Superior temporal gyrus (tissue), 1 donor: ENCODE measurements around the gene PARD3.
"Not testable (repeated sequence)": the region's sequence is repeated elsewhere in the genome, so short reads cannot be mapped to it uniquely, and the experiment has no call there.

ENCODE experiments used
- DNase-seq: peaks from one replicate; pipeline ENCODE4 v3.0.0-alpha.2; 2016; ENCODE audit errors: extremely low spot score

PARD3 gene

DNA sequence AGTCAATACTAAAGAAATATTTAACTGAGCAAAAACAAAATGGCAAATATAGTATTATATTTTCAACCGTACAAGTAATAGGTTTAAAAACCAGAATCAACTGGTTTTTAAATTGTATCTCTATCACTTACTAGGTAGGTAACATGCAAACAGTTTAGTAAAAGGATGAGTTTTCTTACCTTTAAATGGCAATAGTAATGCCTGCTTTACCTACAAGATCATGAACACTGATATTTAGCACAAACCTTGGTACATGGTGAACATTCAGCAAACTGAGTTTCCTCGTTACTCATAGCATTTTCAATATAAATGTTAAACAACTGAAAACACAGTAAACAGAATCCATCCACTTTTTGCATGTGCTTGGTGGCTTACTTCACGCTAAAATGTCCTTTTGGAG, 389.1 kb downstream of the PARD3 start:
- DNase-seq, result no peak

DNA sequence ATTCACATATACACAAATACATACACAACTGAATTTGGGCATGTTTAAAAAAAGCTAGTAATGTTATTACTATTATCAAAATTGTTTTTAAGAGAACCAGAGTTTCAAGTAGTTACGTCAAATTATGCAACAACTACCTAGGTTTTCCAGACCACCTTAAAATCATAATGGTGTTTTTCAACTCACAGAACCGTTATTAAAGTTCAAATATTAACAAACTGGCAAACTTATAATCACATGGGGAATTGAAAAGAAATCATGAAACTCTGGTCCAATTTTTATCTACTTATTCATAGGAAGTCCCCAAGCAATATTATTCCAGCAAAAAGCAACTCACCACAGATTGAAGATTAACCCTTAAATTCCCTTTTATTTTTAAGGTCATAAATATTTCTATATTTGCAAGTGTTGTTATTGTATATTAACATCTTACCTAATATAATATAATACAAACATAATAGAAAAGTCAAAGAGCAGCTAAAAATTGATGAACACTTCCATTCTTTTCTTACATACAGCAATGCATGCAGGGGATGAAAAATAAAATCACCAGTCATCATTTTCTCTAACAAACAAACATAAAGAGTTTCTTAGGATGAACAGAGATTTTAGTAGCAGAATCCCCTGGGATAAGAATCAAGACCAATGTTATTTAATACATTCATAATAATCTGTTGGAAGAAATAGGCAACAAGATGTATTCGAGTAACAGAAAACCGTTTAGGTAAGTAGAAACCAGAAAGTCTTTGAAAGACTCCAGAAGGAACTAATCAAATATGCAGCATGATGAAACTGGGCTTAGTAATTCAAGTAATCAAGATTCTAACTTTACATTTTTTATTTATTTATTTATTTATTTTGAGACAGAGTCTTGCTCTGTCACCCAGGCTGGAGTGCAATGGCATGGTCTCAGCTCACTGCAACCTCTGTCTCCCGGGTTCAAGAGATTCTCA, 391.1 kb downstream of the PARD3 start:
- DNase-seq, result no peak

DNA sequence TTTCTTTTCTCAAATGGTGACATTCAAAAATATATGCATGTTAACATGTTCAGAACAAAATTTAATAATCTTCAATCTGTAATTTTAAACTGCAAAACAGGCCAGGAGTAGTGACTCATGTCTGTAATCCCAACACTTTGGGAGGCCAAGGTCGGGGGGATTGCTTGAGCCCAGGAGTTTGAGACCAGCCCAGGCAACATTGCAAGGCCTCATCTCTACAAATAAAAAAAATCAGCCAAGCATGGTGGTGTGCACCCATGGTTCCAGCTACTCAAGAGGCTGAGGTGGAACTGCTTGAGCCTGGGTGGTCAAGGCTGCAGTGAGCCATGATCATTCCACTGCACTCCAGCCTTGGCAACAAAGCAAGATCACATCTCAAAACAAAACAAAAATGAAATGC, 394.3 kb downstream of the PARD3 start:
- DNase-seq, result no peak

DNA sequence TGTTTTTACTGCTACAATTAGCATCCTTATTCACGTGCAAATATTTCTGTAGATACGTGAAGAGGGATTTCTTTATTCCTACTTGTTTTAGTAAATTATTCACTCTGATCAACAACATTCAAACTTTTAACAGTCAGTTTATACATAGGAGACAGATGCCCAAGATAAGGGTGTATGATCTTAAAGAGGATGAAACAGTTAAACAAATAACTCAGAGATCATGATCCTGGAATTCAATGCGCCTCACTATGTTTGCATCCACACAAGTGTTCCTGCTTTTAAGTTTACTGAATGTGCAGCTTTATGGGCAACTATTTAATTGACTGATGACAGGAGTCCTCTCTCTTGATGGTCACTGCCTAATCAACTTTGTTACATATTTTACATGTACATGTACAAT, 394.8 kb downstream of the PARD3 start:
- no peak for DNase-seq

DNA sequence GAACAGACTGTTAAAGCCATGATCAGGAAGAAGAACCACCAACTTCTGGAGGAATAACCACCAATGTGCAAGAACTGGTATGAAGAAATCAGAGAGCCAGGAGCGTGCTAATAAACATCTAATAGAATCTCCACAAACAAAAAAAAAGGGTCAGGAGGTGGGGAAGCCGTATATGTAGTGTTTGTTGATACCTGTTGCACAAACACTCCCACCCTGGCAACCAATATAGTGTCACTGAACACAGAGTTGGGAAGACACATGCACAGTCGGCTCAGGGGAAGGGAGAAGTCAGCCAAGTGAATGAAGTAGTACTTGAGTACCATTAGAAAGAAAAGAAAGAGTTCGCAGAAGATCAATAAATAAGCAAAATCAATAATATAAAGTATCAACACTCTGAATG, 400.1 kb downstream of the PARD3 start:
- no peak for DNase-seq

DNA sequence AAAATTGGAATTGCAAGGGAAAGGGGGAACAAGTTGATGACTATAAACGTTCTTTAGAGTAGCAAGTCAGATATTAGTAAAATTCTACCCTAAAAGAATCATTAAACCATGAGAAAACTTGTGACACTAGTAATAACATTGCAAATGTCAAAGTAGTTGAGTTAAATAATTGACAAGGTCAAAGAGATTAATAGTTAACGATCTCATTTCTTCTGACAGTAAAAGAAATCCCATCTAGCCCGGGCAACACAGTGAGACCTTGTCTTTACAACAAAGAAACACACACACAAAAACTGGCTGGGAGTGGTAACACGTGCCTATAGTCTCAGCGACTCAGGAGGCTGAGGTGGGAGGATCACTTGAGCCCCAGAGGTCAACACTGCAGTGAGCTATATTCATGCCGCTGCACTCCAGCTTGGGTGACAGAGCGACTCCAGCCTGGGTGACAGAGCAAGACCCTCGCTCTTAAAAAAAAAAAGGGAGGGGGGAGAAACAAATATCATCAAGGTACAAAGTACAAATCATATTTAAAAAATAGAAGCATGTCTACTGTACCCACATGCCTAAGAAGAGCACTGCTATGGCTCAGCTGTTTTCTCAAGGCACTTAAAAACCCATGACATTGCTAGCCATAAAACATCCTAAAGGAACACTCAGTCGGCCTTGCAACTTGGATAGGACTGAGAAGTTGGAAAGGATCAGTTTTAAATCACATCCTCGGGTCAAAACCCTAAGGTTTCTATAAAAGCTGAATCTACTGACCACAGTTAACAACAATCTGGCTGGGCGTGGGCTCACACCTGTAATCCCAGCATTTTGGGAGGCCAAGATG, 401.1 kb downstream of the PARD3 start:
- no peak for DNase-seq

DNA sequence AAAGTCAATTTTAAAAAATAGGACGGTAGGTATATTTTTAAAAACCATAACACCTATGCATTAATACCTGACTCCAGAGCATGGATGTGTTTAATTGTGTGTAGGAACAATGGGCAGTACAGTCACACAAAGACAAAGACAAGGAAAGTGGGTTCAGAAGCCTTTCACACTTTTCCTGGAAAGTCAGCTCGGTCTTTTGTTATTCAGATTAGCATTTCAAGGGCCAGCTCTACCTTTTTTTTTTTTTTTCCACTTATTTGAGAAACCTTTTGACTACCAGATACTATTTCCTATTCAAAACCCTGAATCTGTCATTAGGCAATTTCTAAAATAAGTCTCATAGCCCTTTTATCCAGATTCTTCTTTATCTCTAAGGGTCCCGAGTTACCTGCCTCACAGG, 401.9 kb downstream of the PARD3 start:
- DNase-seq, result no peak

DNA sequence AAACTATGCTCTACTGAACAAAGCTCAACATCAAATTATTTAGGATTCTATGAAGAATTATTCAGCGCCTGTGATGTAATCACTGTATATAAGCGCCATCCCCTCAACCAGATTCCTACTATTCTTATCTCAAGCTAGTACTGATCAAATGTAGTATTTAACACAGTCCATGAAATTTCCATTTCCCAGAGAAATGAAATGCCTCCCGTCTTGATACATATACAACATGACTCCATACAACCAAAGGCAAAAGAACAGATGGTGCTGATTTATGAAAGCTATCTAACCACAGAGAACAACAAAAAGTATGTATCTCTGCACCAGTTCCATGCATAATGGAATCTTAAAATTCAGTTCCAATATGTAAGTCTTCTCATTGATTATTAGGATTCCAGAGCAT, 406.1 kb downstream of the PARD3 start:
- no peak for DNase-seq

DNA sequence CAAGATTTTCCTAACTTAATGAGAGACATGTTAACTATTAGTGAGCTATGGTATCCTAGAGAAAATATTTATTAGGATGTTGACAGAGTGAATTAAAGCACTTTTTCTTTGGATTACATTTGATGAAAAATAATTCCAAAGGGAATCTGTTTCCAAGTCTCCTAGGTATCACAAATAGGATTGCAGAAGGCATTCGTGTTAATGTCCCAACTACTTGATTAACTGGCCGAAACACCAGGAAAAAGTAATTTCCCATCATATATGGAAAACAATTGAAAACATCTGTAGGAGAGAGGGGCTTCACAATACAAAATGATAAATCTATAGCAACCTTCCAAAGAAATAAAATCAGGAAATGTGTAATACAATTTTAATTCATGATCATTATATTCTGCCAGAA, 406.7 kb downstream of the PARD3 start:
- no peak for DNase-seq

DNA sequence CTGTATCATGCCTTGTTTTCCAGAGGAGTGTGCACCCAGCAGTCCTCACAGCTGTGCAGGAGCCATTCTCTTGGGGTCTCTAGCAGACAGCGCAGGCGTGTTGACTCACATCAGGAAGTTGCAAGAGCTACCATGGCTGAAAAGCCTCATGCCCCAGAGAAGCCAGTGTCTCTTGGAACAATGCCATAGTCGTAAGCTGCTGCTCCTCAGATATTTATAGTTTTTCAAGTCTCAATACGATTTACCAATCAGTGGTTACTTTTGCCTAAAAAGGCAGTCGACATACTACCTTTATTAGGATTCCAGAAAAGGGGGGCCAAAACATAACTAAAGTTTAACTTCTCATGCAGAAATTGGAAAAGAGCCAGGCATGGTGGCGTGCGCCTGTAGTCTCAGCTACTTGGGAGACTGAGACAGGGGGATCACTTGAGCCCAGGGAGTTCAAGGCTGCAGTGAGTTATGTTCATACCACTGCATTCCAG, 407.7 kb downstream of the PARD3 start:
- DNase-seq, result no peak

DNA sequence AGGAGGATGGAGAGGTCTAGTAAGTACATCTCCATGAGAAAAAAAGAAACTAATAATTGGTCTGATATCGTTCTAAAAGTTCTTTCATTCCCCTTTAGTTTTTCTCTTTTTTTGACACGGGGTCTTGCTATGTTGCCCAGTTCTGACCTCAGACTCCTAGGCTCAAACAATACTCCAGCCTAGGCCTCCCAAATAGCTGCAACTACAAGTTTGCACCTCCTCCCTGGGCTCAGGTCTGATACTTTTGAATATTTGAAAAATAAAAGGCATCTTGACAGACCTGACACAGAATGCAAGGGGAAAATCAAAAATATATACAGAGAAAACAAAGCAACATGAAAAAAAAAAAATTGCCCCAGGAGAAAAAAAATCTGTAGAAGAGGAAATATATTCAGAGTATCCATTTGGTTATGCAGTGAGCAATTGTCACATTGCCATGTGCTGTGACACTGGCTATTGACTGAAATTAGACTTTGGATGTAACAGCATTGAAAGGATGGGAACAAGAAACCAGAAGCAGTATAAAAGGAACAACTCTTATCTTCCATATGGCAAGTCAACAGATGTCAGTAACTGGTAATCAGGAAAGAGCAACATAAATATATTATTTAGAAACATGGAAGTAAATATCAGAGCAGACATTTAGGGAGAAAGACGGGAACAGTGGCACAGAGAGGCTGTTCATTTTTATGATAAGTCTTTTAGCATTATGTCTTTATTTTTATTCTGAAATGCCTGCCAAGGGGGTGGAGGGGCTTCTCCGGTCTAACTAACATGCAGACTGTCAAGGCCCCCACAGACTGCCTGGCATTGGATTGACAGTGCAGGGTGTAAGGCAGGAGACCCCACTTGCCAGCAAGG, 408.4 kb downstream of the PARD3 start:
- DNase-seq, result no peak

DNA sequence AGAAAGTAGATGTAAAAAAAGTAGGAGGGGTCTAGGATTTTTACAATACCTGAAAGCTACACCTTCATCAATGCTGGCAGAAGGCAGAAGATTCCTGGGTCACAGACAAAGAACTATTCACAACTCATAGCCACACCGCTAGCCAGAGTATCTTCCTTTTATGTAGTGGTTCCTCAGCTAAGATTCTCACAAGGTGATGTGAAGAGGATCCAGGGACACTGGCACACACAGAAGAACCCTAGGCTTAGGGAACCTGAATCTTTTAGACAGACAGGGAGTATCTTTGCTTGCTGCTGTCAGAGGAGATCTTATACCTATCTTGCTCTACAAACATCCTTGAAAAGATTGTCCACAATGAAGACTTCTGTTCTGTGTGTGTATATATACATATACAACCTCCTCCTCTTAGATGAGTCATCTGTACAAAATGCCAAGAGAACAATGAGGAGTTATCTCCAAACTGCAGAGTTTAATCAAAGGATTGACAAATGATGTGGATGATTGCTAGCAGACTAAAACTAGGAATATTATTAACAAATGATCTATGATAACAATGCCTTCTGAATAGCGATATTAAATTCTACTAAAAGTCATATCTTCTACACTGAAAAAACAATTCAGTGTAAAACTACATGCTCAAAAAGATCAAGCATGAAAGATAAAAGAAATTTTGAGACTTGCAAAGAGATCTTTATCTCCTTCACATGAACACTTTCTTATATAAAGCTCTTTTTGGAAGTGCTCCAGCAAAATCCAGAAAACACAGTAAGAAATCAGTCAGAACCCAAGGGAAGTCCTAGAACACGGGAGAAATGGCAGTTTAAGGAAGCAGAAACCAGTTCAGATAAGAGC, 409.3 kb downstream of the PARD3 start:
- no peak for DNase-seq

DNA sequence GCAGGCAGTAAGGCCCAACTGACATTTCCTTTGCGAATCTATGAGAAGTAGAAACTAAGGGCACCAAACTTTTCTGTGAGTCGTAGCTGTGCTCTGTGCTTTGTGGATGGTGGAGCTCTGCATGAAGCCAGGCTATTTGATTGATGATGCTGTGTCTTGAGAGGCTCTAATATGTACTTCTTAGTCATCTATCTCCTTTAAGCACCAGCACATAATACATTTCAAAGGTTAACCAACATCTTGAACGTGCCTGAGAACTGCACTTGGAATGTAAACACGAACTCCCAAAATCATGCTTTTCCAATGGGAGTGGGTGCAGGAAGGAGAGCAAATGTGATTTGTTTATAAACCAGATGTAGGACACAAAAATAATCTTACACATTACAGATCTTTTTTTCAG, 411.6 kb downstream of the PARD3 start:
- DNase-seq, result no peak

DNA sequence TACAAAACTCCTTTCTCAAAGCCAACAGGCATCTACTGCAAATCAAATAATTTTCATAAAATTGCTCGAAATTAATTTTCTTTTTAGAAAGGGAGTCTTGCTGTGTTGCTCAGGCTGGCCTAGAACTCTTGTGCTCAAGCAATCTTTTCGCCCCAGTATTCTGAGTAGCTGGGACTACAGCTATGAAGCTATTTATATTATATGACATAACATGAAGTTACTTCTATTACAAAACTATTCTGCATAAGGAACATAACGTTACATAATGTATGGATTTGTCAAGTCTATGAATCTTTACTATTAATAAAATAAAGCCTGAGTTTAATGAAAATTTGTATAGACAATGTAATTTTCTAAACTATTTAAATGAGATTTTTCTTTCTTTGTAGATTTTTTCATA, 415.0 kb downstream of the PARD3 start:
- DNase-seq, result no peak

DNA sequence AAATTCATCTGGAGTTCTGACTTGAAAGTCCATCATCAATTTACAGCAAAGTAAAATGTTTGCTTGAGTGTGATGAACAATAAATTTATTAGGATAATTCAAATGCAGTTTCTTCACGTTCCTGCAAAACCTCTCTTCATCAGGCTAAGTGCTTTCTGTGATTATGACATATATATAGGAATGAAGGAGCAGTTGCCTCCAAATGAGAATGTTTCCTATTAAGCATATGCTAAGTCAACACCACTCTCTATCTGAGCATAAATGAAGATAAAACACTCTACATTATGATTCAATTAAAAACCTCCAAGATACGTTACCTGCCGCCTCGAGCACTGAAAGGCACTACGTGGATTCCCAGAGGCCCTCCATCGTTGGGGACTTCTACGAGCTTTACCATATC, 416.1 kb downstream of the PARD3 start:
- no peak for DNase-seq

DNA sequence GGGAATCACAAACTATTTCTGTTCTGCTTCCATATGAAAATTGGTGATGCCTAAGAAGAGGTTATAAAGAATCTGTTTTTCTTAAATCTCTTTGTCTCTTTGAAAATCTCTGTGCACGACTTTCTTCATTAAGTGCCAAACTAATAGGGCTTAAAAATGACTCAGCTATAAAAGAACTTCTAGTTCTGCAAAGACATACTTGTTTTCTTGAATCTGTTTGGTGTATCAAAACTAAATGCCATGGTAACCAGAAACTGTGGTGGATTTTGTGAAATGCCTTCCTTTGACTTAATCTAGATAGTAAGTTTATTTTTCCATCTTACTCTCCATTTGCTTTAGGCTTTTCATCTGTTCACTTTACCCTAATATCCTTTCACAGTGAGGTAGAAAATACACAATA, 417.8 kb downstream of the PARD3 start:
- DNase-seq, result no peak

DNA sequence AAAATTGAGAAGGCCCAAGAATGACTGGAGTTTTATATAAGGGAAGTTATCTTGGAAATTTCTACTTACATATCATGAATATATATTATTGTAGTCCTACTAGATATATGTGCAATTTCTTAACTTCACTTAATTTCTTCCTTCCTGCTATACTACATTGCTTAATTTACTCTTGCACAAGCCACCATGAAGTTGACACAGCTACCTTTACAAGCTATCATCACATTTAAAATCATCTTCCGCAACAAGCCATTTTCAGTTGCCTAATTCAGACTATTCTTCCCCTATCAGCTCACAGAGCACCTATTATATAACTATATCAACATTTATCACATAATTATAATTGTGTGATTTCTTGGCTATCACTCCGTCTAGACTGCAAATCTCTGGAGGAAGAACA, 418.4 kb downstream of the PARD3 start:
- DNase-seq, result no peak

DNA sequence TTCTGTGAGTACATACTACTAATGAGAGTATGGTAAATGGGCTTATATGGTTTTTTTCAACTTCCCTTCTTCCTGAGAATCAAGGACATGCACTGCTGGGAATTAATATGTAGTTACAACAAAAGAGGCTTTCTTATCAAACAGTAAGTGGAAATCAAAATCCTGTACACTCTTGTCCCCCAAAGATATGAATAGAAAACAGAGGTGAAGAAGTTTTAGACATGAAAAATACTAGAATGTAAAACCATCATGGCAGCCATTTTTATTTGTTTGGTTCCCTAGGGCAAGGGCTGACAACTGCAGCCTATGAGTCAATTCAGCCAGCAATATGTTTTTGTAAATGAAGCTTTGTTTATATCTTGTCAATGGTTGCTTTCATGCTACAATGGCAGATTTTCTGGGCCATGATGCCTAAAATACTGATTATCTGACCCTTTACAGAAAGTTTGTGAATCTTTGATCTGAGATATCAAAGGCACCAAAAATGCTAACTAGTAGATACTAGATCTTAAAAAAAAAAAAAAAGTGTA, 422.4 kb downstream of the PARD3 start:
- peak; percentile 55 for DNase-seq

DNA sequence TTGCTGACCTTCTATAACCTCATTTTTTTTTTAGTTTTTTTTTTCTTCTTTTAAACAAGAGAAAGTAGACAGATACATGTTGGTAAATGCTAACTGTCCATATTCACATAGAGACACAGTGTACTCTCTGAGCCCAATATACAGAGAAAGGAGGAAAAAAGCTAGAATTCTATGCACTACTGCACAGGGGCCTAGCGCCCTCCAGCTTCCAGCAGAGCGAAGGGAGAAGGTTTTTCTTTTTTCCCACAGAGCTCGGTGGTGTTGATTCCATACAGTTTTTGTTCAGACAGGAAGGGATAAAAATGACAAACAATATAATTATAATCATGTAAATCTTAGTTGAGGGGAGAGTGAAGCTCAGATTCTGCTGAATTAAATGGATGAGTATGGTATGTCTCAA, 423.9 kb downstream of the PARD3 start:
- DNase-seq, result not testable (repeated sequence)

DNA sequence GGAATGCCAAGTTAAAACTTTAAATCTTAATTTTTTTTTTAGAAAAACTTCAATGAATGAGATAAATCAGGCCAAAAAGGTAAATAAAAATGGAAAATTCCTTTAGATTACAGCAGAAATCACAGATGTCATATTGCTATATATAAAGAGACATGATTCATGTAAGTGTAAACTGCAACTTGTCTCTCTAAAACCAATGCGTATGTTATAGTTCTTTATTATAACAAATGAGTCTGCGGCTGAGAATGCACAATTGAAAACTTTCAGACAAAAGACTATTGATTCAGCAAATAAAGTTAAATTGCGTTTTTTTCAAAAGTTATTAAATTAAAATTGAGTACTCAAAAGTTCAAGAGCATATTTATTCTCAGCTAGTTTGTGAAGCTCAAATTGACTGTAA, 425.3 kb downstream of the PARD3 start:
- DNase-seq, result no peak

DNA sequence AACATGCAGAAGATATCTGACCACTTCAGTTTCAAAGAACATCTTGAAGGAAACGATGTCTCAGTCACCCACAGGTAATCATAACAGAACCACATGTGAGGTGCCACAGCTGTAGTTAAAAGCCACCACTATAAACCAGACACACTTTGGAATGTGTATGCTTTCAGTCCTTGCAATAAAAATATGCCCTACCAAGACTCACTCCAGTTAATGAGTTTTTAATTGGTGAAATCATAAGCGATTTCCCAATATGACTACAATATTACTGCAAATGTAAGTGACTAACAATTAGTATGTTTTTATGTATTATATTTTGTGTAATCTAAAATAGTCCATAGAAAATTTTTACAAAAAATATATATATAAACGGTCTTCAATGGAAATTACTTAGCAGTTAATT, 428.2 kb downstream of the PARD3 start:
- DNase-seq, result no peak
